ENCODE measurements around the gene FKTN.
A peak's percentile ranks its signal among the peaks of the same experiment; 100 is the strongest.

The FKTN gene

GRCh38 chr9:105632807-105633206, 74.9 kb downstream of the FKTN start:
- no peak for DNase-seq (ENCODE audit: low read depth in 2 of 2)

GRCh38 chr9:105633411-105633810, 75.5 kb downstream of the FKTN start:
- no peak for DNase-seq (ENCODE audit: low read depth in 2 of 2)

GRCh38 chr9:105636331-105636730, 78.4 kb downstream of the FKTN start:
- DNase-seq (ENCODE audit: low read depth in 2 of 2) = no peak

DNA sequence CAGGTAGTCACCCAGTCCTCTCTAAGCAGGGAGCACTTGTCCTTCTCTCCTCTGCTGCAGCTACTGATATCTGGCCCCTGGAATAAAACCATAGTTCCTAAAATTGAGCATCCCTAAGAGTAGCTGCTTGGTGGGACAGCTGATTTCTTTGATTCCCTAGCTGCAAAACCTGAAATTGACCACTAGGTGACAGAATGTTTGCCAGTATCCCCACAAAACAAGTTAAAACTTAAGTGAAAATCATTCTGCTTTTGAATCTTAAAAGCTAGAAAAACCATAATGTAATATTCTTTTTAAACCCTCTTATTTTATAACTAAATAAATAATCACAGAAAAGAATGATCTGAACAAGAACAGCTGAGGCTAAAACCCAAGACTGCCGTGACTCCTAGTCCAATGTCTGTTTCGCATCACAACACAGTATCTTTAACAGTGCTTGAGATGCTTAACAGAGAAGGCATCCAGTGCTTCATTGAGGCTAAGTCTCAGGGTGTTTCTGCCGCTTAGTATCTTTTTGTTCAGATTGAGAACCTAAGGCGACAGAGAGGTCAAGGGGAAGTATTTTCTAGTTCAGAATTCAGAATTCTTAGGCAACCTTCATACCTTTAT, 80.0 kb downstream of the FKTN start:
- no peak for DNase-seq (ENCODE audit: low read depth in 2 of 2)

GRCh38 chr9:105639936-105640335, 82.0 kb downstream of the FKTN start:
- no peak for DNase-seq (ENCODE audit: low read depth in 2 of 2)

- DNase-seq (ENCODE audit: low read depth in 2 of 2) = no peak
Observed at GRCh38 chr9:105643795-105644194, 85.9 kb downstream of the FKTN start.

DNA sequence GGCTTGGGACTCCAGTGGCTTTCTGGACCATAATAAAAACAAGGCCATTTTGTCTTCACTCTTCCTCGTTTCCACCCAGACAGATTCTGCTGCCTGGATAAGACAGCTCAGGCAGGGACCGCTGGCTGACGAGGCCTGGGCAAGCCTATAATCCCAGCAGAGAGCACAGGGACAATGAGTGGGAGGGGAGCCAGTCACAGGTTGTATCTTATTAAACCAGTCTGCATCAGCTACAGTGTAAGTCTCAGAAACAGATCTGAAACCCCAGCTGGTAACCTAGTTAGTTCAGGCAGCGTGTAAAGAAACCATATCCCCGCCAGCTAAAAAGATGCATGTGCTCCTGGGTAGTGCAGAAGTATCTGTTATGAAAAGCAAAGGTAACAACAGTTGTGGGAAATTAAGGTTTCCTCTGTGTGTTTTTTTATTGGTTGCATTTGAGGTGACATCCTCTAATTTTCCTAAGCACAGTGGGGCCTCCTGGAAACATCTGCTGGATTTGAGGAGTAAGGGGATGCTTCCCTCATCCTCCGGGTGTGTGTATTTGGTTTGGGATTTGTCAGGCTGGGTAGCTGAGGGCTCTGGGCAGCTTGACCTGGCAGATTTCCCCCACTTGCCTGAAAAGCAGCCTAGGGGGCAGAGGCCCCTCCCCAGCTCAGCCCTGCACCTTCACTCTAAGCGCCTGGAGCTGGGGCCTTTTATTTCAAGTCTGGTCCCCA, 89.1 kb downstream of the FKTN start:
- no peak for DNase-seq (ENCODE audit: low read depth in 2 of 2)

DNA sequence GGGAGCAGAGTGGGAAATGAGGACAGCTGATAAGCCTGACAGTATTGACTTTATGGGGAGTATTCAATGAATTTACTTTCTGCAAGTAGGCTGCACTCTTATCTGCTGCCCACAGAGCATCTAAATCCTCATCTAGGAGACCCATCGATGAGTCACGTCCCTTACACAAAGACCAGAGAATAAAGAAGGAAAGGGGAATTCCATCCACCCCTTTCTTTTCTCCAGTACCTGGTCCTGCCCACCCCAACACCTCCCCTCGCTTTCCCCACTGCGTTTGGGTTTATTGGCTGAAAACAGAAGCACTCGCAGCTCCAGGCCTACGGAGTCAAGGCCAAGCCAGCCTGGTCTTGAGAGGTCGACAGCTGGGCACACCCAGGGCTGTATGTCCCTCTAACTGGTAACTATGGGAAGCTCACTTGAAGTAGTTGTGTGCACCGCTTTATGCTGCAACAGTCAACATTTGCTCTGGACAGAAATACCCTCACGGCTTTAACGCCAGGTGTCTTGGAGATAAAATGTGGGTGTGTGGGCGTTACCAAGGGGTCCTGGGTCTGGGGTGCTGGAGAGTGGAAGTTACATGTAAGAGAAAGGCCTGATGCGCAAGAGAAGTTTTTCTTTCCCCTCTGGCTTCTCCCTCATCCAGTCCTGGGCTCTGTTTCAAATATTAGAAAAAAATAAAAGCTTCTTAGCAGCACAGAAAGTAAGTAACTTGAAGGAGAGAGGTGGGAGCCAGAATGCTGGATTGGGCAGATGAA, 89.8 kb downstream of the FKTN start:
- DNase-seq (ENCODE audit: low read depth in 2 of 2) = no peak

DNA sequence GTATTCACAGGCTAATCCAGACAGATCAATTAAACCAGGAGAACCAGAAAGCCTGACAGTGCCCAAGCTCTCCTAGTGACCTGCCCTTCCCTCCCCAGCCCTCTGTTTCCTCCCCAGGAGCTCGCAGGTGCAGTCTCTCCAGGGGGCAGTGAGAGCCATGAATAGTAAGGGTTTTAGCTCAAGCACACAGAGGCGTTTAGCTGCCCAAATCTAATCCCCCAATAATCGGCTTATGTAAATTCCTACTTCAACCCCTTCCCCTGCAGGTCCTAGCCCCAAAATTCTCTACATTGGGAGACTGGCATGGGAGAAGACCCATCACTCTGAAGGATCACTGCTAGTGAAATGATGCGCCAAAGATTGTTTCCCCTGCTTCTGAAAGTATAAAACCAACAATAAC, 93.9 kb downstream of the FKTN start:
- DNase-seq (ENCODE audit: low read depth in 2 of 2) = no peak

DNA sequence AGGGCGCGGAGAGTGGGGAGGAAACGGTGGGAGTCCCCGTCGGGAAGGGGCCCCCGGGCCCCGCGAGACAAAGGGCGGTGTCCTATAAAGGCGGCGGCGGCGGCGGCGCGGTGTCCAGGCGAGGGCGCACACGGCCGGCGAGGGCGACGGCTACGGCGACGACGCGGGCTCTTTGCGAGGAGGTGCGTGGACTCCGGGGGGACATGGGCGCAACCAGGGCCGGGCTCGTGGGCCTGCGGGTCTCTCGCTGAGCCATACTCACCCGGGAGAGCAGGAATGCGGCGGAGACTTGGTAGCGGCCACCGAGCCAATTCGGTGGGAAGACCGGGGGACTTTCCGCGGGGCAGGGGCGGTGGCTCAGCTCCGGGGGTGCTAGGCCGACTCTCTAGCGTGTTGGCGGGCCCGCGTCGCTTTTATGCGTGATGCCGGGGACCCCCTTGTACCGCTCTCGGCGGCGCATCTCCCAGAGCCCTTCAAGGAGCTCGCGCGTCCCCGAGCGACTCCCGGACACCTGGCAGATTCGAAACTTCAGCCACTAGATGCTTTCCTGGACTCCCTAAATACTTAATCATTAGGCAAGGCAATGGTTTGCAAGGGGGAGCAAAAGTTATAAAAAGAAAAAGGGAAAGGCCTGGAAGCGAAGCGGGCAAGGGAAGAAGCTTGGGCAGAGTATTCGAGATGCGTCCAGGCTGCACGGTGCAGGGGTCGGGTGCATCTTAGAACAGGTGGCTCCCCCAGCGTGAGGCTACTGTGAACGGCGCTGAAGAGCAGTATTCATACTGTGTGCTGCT, 98.4 kb downstream of the FKTN start:
- peak in 1 of 2 donors; percentile 6 for DNase-seq (ENCODE audit: low read depth in 2 of 2)

DNA sequence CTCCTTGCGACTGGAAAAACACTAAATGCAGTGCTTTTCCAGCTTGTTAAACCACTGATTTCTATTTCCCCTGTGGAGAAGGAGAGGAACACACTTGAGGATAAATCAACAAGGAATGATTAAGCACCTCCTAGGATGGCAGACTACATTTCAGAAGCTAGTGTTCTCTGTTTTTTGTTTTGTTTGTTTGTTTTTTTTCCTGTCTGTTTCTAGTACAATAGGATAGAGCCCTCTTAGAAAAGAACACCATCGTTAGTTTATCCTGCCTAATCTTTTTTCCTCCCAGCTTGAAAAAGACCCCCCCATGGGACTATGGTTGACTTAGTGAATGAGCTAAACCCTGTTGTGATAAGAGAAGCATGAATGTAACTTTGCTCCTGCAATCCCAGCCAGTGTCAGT, 100.4 kb downstream of the FKTN start:
- no peak for DNase-seq (ENCODE audit: low read depth in 2 of 2)

DNA sequence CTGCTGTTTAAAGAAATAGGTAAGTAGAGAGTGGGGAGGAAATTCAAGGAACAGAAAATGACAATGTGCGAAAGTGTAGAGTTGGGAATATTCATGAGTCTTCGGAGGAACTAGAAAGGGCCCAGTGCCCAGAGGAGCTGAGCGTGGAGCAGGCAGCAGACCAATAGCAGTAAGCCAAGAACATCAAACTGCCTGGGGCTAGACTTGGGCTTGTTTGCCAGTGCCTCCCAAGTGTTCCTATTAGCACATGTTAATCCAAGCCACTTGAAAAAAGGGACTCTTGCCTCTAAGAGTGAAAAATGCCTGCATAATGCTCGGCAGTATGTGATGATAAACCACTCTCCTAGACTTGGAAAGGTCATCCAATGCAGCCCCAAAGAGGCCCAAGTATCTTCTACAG, 103.1 kb downstream of the FKTN start:
- no peak for DNase-seq (ENCODE audit: low read depth in 2 of 2)

GRCh38 chr9:105662184-105663104, 104.5 kb downstream of the FKTN start, which contains the start of gene TAL2:
Gene TAL2 (plus strand): TSS chr9:105662457. CDS start chr9:105662497, 40 bp downstream.
- no peak for DNase-seq (ENCODE audit: low read depth in 2 of 2)

DNA sequence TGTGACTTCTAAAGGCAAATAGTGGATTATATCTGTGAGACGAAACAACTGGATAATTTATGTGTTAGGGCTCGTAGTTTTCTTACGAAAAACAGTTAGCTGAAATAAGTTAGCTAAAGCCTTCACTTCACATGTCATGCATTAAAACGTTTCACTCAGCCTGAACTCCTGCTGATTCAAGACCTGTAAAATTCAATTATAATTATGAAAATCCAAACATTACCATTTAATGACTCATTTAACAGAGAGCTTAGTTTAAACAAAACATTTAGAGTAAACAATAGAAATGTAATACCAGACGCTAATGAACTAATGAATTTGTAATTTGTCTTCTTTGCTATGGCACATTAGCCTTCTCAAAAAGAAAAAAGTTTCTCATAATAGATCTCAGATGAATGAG, 106.0 kb downstream of the FKTN start:
- no peak for DNase-seq (ENCODE audit: low read depth in 2 of 2)

- no peak for DNase-seq (ENCODE audit: low read depth in 2 of 2)
Observed at GRCh38 chr9:105667867-105668266, 109.9 kb downstream of the FKTN start.

GRCh38 chr9:105670315-105670714, 112.4 kb downstream of the FKTN start:
- no peak for DNase-seq (ENCODE audit: low read depth in 2 of 2)

DNA sequence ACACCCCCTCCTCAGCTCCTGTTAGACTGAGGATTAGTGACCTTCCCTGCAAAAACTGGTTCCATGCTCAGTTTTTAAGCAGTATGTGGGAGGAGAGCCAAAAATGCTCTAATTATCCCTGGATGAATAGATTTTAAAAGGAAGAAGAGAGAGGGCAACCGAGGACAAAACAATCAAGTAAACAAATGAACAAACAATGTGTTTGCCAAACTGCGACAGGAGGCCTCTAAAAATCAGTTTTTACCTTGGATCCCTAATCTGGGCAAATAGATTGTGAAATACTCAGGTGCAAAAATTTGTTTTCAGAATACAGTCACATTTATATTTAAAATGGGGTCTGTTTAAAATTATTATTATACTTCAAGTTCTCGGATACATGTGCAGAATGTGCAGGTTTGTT, 112.8 kb downstream of the FKTN start:
- no peak for DNase-seq (ENCODE audit: low read depth in 2 of 2)

DNA sequence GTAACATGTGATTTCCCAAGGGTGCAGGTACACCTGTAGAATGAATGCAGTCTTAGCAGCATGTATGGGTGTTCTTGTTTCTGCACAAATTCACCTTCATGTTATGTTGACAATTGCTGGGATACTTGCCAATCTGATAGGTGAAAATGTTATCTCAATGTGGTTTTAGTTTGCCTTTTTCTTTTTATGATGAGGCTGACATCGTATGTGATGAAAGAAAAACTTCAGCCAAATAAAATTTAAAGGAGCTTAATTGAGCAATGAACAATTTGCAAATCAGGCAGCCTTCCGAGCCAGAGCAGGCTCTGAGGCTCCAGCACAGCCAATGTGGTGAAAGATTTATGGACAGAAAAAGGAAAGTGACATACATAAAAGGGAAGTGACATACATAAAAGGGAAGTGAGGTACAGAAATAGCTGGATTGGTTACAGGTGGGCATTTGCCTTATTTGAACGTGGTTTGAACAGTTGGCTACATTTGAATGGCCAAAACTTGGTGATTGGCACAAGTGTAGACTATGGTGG, 114.8 kb downstream of the FKTN start:
- DNase-seq (ENCODE audit: low read depth in 2 of 2) = no peak

- no peak for DNase-seq (ENCODE audit: low read depth in 2 of 2)
Observed at GRCh38 chr9:105673850-105674387, 116.0 kb downstream of the FKTN start.

GRCh38 chr9:105676351-105676923, 118.5 kb downstream of the FKTN start:
- DNase-seq (ENCODE audit: low read depth in 2 of 2) = no peak

Data from stimulated activated CD4-positive, alpha-beta T cell treated with anti-CD3 and anti-CD28 coated beads, Interleukin-1b, Interleukin-23, amount 100 ng/mL, for 4 hours (primary cell).